GM18526 (cell line): ENCODE data around the gene SLC39A11.

Experiments used
- POLR2A ChIP-seq: IDR thresholded peaks from 3 replicates; pipeline ENCODE4 v1.6.1; 2011; ENCODE audit not compliant: insufficient read length; ENCODE audit errors: extremely low read depth

Gene SLC39A11

DNA sequence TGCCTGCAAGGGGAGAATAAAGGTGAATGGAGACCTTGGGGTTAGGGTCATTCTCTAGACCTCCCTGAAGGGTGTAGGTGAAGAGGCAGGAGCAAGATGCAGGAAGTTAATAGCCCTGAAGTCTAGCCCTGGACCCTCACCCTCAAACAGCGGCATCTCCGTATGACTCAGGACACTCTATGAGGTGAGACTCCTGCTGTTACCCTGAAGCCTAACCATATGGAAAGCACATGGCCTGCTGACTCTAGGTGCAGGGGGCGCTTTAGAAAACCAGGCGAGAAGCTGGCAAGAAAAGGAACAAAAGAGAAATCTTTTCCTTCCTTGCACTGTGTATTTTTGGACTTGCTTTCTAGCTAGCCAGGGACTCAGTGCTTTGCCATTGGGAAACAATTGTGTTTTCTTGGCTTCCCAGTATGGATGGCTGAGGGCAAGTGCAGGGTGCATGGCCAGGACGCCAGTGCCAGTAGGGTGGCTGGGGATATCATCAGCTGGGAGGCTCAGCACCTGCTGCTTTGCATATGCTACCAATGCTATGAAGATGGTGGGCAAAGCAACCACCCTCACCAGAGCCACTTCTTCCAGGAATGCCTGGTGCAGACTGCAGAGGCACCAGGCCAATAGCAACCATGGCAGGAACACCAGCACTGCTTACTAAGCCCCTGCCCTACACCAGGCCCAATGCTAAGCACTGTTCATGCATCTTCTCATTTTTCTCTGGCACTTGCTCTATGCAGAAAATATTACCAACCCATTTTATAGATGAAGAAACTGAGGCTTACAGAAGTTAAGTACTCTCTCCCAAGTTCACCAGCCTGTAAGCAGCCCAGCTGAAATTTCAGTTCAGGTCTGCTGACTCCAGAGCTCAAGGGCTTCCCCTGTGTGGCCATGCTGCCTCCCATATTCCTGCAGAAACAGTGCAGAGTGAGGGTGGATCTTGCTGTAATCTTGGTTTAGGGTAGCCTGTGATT lies 425.1 kb downstream of the SLC39A11 start:
- no peak for TF ChIP-seq POLR2A

DNA sequence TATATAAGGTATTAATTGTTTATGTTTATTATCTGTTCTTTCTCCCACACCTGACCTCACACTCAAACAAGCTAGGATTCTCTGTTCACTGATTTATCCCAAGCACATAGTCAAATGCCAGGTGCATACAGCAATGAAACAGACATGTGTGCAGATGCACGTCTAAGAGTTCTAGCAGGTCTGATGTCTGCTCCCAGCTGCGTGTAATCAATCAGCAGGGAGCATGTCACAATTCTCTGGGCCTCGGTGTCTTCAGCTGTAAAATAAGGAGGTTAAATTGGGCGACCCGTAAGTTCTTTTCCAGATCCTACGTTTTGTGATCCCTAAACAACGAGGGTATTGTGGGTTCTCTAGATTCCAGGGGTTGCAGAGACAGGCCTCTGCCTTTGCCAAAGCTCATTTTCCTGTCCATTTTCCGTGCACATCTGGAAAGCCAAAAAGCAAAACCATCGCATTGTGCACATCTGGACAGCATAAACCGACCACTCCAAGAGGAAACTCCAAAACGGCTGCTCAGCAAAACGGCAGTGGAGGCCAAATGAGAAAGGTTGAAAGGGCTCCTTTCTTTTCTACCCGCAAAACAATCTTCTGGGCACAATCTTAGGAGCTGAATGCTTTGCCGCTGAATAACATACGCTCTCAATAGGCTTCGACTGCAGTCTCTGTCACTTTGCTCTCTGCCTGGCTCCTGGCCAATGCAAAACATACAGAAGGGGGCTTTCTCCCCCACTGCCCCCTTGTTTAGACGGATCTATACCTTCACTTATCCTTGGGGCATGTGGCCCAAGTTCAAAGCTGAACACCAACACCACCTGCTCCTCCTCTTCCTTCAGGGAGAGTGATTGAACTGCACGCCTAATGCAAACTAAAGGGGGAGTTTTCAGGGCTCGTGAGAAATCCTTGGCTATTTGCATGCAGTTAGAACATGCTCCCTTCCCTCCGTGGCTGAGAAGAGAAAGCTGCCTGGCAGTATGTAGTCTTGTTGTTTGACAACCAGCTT lies 426.3 kb downstream of the SLC39A11 start:
- no peak for TF ChIP-seq POLR2A

DNA sequence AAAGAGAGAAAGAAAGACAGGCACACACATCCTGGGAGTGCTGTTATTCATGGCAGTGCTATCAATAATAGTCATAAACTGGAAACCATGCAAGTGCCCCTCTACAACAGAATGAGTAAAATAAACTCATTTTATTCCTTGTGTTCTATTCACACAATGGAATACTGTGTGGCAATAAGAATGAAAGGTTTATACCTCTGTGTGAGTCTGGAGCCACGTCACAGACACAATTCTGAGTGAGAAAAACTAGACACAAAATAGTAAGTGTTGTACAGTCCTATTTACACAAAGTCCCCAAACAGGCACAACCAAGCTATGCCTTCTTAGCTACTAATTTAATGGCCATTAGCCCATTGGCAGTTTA lies 429.7 kb downstream of the SLC39A11 start:
- no peak for TF ChIP-seq POLR2A

DNA sequence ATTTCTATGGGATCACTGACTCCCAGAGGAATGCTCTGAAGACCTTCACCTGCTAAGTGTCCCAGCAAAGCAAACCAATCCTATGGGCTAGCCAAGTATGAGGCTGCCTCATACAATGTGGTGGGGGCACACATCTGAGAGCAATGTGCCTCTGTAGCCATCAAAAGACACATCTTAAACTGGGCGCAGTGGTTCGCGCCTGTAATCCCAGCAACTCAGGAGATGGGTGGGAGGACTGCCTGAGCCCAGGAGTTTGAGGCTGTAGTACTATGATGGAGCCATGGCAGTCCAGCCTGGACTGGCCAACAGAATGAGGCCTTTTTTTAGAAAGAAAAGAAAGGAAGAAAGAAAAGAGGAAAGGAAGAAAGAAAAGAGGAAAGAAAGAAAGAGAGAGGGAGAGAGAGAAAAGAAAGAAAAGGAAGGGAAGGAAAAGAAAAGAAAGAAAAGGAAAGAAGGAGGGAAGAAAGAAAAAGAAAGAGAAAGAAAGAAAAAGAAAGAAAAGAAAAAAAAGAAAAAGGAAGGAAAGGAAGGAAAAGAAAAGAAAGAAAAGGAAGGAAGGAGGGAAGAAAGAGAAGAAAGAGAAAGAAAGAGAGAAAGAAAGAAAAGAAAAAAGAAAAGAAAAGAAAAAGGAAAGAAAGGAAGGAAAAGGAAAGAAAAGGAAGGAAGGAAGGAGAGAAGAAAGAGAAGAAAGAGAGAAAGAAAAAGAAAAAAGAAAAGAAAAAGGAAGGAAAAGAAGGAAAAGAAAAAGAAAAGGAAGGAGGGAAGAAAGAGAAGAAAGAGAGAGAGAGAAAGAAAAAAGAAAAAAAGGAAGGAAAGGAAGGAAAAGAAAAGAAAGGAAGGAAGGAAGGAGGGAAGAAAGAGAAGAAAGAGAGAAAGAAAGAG lies 430.3 kb downstream of the SLC39A11 start:
- TF ChIP-seq POLR2A: no peak

DNA sequence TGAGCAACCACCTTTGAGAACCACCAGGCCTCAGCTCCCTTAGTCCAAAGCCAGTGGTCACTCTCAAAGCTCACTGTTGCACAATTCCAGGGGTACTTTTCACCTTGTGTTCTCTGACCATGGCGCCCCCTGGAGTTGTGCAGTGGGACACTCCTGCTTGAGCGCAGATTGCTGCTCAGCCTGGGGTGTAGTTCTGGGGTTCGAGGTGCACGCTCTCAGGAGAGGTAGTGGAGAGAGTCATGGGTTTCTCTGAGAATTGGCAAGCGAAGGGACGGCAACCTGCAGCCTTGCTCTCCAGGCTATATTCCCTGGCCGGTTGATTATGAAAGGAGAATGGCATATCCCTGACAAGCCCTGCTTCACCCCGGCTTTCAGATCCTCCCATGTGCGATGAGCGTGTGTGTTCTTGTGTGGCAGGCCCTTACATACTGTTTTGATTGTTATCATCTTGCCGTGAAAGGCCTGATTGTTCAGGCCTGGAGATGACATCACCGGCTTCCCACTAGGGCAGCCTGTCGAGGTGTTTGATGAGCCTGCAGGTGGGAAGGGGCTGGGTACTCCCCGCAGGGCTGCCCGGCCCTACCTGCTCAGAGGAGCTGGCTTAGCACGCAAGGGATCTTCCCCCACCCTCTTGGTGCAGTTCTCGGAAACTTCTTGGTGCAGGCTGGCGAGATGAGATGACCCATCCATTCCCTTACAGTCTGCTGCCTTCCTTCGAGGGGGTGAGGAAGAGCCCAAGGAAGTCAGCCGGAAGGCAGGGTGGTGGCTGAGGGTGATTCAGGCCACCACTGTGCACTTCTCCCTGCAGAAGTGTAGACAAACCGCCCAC lies 431.2 kb downstream of the SLC39A11 start:
- no peak for TF ChIP-seq POLR2A

DNA sequence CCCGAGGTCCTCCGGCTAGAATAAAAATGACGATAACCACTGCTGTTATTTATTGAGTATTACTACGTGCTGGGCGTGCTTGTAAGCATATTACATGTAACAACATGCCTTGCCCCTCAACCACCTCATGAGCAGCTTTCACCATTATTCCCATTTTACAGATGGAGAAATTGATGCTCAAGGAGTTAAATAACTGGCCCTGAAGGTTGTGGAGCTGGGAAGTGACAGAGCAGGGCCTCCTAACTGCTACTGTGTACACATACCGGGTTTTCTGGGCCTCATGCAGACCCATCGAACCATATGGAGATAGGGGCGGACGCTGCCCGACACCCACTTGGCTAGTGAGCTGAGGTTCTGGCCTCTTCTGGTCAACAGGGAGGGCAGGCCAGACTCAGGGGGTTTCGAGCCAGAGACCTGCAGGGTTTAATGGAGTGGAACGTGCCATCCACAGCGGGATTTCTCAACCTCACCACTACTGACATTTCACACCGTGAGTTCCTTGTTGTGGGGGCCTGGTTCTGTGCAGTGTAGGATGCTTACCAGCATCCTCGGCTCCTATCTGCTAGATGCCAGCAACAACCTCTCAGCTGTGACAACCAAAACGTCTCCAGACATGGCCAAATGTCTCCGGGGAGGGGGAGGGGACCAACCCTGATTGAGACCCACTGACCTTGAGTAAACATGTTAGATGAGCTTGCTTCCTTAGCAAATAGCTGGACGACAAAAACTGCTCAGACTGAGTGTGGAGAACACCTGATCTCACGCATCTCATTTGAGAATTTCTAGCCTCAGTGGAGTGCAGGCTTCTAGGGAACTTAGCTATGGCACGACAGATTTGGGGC lies 432.0 kb downstream of the SLC39A11 start:
- TF ChIP-seq POLR2A: no peak

DNA sequence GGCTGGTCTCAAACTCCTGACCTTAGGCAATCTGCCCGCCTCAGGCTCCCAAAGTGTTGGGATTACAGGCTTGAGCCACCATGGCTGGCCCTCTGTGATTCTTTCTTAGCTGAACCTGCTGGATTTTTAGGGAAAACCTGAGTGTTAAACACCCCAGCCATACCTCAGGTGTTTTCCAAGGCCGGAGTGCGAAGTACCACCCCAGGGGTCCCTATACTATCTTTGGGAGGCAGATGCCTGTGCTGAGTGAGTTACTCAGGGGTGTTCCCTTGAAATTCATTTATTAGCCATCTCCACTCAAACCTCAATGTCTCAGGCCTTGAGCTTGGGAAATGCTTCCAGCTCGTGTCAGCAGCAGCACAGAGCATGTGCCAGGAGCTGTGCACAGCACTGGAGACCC lies 432.7 kb downstream of the SLC39A11 start:
- TF ChIP-seq POLR2A: no peak

DNA sequence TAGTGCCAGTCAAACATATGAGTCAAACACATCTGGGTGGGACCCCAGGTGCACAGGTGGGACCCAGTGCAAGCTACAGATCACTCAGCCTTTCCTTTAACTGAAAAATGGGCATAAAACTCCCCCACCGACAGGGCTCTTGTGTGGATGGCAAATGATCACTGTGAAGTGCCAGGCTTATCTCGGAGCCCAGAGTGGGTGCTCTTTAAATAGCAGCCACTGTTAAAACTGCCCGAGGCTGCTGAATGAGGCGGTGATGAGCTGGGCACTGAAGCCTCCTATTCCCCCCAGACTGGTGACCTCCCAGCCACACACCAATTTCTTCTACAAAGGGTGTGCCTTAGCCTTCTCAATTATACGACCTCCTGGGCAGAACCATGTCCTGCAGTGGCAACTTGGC lies 433.8 kb downstream of the SLC39A11 start:
- TF ChIP-seq POLR2A: no peak

DNA sequence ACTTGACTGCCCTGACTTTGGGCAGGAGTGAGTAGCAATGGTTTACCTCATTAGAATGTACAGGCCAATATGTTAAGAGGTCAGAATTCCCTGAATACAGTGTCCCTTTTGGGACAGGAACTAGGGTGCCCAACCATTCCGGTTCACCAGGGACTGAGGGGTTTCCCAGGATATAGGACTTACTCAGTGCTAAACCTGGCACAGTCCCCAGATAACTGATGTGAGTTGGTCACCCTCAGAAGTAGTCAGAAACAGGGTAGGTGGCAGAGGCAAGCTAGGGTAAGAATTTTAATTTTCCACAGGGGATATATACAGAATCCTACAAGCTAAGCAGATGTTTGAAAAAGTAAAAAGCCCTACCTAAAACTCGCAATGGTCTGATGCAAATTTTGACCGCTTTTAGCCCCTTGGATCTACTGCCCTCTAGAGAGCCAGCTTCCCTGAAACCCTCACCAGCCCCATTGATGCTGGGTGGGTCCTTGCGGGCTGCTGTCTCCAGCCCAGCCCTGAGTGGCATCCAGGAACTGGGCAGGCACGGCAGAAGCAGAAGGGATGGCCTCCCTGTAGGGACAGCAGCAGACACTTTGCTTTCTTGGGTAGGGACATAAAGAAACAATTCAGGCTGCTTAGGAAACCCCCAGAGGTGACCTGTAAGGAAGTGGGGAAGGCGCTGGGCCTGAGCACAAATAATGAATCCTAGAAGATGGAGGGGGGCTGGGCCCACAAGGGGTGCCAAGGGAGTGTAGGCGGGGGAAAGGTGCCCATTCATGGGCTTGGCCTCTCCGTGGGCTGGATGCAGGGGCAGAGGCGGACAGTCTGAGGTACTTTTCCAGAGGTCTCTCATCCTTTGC lies 434.8 kb downstream of the SLC39A11 start:
- no peak for TF ChIP-seq POLR2A

DNA sequence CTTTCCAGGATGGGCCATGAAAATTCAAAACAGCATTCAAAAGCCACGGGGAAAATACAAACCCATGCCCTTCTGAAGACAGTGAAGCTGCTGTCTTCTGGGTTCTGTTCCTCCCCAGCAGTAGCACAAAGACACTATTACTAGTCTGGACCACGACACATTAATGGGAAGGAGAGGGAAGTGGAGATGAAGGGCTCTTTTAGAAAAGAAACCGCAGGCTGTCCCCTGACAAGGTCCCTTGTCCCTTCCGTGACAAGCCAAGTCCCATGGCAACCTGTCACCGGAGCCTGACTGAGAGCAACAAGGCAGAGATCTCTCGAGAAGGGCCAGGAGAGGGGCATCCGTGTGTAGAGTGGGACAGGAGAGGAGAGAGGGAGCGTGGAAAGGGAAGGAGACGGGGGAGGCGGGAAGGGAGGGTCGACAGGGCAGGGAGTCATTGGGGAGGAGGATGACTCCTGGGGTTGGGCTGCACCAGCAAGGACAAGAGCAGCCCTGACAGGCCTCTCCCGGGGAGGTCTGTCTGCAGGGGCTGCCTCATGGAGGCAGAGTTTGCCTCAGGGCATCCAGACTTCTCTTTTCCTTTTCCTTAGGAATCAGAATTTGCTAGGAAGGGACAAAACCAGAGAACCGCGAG lies 436.2 kb downstream of the SLC39A11 start:
- no peak for TF ChIP-seq POLR2A

DNA sequence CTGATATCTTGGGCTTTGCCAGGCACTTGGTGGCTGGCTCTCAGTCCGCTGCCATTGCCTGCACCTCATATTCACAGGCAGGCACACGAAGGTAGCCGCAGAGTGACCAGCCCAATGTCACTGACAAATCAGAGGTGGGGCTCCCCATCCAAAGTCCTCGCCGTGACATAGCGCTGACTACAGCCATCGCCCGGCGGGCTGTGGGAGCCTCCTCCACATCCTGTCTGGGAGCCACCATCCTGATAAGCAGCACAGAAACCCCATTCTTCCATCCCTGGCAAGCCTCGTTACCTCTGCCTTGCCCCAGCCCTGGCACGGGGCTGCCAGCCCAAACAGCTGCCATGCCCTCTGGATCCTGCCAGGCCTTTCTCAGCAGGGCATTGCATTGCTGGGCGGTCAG lies 437.8 kb downstream of the SLC39A11 start:
- no peak for TF ChIP-seq POLR2A

DNA sequence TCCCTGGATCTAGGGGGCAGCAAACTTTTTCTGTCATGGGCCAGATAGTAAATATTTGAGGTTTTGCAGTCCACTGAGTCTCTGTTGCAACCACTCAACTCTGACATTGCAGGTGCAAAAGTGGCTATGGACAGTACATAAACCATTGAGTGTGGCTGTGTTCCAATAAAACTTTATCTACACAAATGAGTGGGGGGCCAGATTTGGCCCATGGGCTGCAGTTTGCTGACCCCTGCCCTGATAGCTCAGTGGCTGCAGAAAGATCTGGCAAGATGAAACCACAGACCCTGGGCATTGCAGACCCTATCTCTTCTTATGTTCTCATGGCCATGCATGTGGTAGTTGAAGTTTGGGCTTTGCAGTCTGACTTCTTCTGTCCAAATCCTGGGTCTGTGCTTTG lies 440.5 kb downstream of the SLC39A11 start:
- TF ChIP-seq POLR2A: no peak

DNA sequence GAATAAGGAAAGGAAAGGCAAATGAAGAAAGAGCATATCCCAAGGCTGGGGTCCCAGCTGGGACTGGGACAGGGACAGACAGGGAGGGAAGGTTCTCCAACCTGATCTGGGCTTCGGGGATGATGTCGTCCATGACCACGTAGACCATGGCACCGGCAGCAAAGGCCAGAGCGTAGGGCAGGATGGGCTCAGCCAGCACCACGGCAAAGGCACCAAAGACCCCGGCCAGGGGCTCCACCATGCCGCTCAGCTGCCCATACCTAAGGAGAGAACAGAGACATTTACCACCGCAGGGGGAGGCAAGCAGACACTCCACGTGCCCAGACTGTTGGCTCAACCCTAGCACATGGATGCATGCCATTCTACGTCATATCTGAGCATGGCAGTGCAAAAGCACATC lies 443.8 kb downstream of the SLC39A11 start:
- no peak for TF ChIP-seq POLR2A
